CD4-positive, CD25-positive, alpha-beta regulatory T cell (primary cell): Measurements from ENCODE around the gene MCTP1. TPM values are rescaled to one million over a fixed set of nuclear protein-coding genes. Genes with fewer than 3 reads are reported as not detected.

ENCODE experiments used
- ATAC-seq, 2 donors: fragments of 150-1000 bp; cut with Tn5 transposase; one replicate each; pipeline ENCODE4 v1.10.0; 2021; ENCODE audit warnings: low read depth in 2 of 2, moderate number of reproducible peaks in 2 of 2, moderate library complexity in 1 of 2
- DNase-seq, 3 donors: peaks; one replicate each; pipeline versions ENCODE4 v3.0.0 to v3.0.0-alpha.2; 2012 to 2022; ENCODE audit warnings: mixed read lengths in 1 of 3
- H3K27ac ChIP-seq: one replicate; pipeline ENCODE4 v1.7.0; 2013; ENCODE audit warnings: mild to moderate bottlenecking, low read length; ENCODE audit not compliant: insufficient read depth, poor library complexity, severe bottlenecking
- H3K27me3 ChIP-seq: one replicate; pipeline ENCODE4 v1.7.0; 2013; ENCODE audit warnings: low read length; ENCODE audit not compliant: control insufficient read depth, insufficient read depth
- H3K36me3 ChIP-seq: one replicate; pipeline ENCODE4 v1.7.0; 2013; ENCODE audit warnings: mild to moderate bottlenecking, low read length, moderate library complexity; ENCODE audit not compliant: control insufficient read depth, insufficient read depth
- H3K4me1 ChIP-seq: 2 replicates; pipeline ENCODE4 v1.7.0; 2013; ENCODE audit warnings: mild to moderate bottlenecking, low read length; ENCODE audit not compliant: insufficient read depth, control insufficient read depth, poor library complexity, severe bottlenecking
- H3K4me3 ChIP-seq: one replicate; pipeline ENCODE4 v1.7.0; 2013; ENCODE audit warnings: low read depth, mild to moderate bottlenecking, low read length, moderate library complexity
- H3K9me3 ChIP-seq, 2 experiments: 1 replicate in 1 of 2; 2 replicates in 1 of 2; pipeline ENCODE4 v1.7.0; 2013; ENCODE audit warnings: low read length in 2 of 2, mild to moderate bottlenecking in 1 of 2, moderate library complexity in 1 of 2; ENCODE audit not compliant: control insufficient read depth in 2 of 2
- H3K27ac Mint-ChIP-seq, 3 donors: one replicate each; pipeline ENCODE4 v1.8.0; 2020 to 2022; ENCODE audit warnings: mild to moderate bottlenecking in 3 of 3, mixed read lengths in 3 of 3, moderate library complexity in 2 of 3
- H3K27me3 Mint-ChIP-seq: one replicate; pipeline ENCODE4 v1.8.0; 2022; ENCODE audit warnings: mild to moderate bottlenecking, mixed read lengths
- H3K36me3 Mint-ChIP-seq: one replicate; pipeline ENCODE4 v1.8.0; 2020; ENCODE audit warnings: mixed read lengths
- H3K4me1 Mint-ChIP-seq, 4 donors: one replicate each; pipeline ENCODE4 v1.8.0; 2020 to 2022; ENCODE audit warnings: mixed read lengths in 4 of 4, mild to moderate bottlenecking in 1 of 4
- H3K4me3 Mint-ChIP-seq, 4 donors: one replicate each; pipeline ENCODE4 v1.8.0; 2020 to 2022; ENCODE audit warnings: mild to moderate bottlenecking in 4 of 4, mixed read lengths in 4 of 4, moderate library complexity in 3 of 4
- H3K9me3 Mint-ChIP-seq, 7 donors: one replicate each; pipeline ENCODE4 v1.8.0; 2020 to 2022; ENCODE audit warnings: mixed read lengths in 7 of 7, mild to moderate bottlenecking in 3 of 7, moderate library complexity in 2 of 7
- polyA plus RNA-seq, 4 donors: library from polyadenylated mRNA; unstranded; fragments of 300-500 nt; fragmentation: Illumina TruSeq; gene quantifications; one replicate each; pipeline ENCODE4 v1.2.3, GENCODE V29; 2021
- total RNA-seq: library from RNA; stranded (reverse); gene quantifications from one replicate; pipeline ENCODE4 v1.2.3, GENCODE V29; 2022

The MCTP1 gene
- total and polyA plus RNA-seq, 5 donors from 2014 or later = 0.24 to 2.9 (median 0.76) TPM

DNA sequence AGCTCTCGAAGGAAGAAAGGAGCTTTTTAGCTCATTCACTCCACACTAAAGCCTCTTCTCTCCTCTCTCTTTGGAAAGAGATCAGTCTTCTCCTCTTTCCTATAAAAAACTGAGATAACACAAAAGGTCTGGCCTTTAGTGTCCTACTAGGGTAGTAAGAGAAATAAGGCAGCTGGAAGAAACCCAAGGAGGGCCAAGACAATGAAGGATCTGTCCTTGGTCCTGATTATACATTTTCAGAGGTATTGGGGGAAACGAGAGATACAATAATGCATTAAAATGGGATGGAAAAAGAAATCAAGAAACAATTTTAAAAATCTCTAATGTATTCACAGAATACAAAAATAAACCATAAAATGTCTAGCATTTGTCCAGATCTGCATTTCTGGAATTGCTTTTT is 482.4 kb downstream of the MCTP1 start:
- H3K9me3 ChIP-seq = no peaks in the 10 kb centered on the region
- DNase-seq = no peak
- H3K36me3 ChIP-seq = no peaks in the 10 kb centered on the region
- Mint-ChIP-seq H3K4me1 (peaks cover 0 to 5% (median 0%) of the 10 kb centered on the region in 4 donors), H3K27me3 (peaks cover 9% of the 10 kb centered on the region), H3K4me3 (no peak overlapping the region), H3K9me3 (peaks cover 0 to 2% (median 0%) of the 10 kb centered on the region in 7 donors), H3K27ac (no peak overlapping the region), H3K36me3 (no peaks in the 10 kb centered on the region)
- no peak overlapping the region for H3K27ac ChIP-seq
- ATAC-seq = no peak
- no peak overlapping the region for H3K4me3 ChIP-seq
- H3K4me1 ChIP-seq = no peaks in the 10 kb centered on the region
- no peaks in the 10 kb centered on the region for H3K27me3 ChIP-seq

GRCh38 chr5:94796586-94796985 is 488.3 kb downstream of the MCTP1 start:
- no peak overlapping the region for H3K4me3 ChIP-seq
- ATAC-seq = no peak
- H3K27me3 ChIP-seq = no peaks in the 10 kb centered on the region
- DNase-seq = no peak
- no peaks in the 10 kb centered on the region for H3K36me3 ChIP-seq
- peaks cover 37% of the 10 kb centered on the region for H3K4me1 ChIP-seq
- Mint-ChIP-seq H3K4me3 (no peak overlapping the region), H3K4me1 (peaks cover 8 to 45% (median 28%) of the 10 kb centered on the region in 4 donors), H3K27me3 (peaks cover 5% of the 10 kb centered on the region), H3K27ac (no peak overlapping the region), H3K36me3 (no peaks in the 10 kb centered on the region), H3K9me3 (peaks cover 0 to 1% (median 0%) of the 10 kb centered on the region in 7 donors)
- H3K9me3 ChIP-seq = no peaks in the 10 kb centered on the region
- H3K27ac ChIP-seq = no peak overlapping the region

- ATAC-seq (peak; percentile 30 to 35), DNase-seq (peak in 1 of 3 donors; percentile 47)
- Histone ChIP-seq H3K9me3 (no peaks in the 10 kb centered on the region), H3K36me3 (no peaks in the 10 kb centered on the region), H3K27me3 (no peaks in the 10 kb centered on the region), H3K4me3 (peak overlapping the region; percentile 58), H3K27ac (peak overlapping the region; percentile 70), H3K4me1 (peaks cover 37% of the 10 kb centered on the region)
- Mint-ChIP-seq H3K36me3 (no peaks in the 10 kb centered on the region), H3K9me3 (peaks cover 0 to 1% (median 0%) of the 10 kb centered on the region in 7 donors), H3K27me3 (peaks cover 2% of the 10 kb centered on the region), H3K4me1 (peaks cover 8 to 45% (median 28%) of the 10 kb centered on the region in 4 donors), H3K4me3 (peak overlapping the region in 3 of 4 donors; percentile 11 to 86 (median 59)), H3K27ac (peak overlapping the region; percentile 89 to 97 (median 94))
Measured at GRCh38 chr5:94793816-94794198, 491.1 kb downstream of the MCTP1 start.

DNA sequence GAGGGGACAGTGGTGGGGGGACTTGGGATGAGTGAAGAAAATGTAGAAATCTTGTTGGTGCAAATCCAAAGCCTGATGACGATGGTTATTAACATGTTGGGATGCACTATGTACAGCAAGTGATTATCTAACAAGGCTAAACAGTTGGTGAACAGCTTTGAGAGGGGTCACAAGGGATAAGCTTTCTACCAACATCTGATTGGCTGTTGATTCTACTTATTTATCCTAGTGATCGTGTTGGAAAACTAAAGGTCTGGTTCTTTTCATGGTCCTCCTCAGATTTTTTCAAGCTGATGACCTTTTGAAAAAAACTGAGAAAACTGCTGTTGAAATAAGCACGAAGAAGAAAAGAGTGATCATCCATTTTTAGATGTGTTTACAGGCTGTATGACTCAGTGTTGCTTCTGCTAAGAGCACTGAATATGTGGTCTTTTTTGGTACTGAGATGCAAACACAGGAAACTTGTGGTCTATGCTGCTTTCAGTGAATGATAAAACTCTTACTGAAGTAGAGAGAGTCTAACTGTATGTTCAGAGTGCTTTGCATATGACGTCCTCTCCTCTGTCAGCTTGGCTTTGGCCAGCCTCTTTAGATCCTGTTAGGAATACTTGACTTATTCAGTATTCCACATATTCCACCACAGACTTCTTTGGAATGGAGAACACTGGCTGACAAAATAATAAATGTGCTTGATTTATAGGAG is 491.6 kb downstream of the MCTP1 start:
- ATAC-seq (peak; percentile 99 to 100), DNase-seq (peak in 2 of 3 donors; percentile 63 to 90)
- peak overlapping the region; percentile 58 for H3K4me3 ChIP-seq
- H3K9me3 Mint-ChIP-seq = peaks cover 0 to 1% (median 0%) of the 10 kb centered on the region in 7 donors
- peak overlapping the region; percentile 70 for H3K27ac ChIP-seq
- H3K36me3 ChIP-seq = no peaks in the 10 kb centered on the region
- H3K4me1 ChIP-seq = peaks cover 37% of the 10 kb centered on the region
- peaks cover 8 to 45% (median 28%) of the 10 kb centered on the region in 4 donors for H3K4me1 Mint-ChIP-seq
- no peaks in the 10 kb centered on the region for H3K9me3 ChIP-seq
- peak overlapping the region; percentile 89 to 97 (median 94) for H3K27ac Mint-ChIP-seq
- H3K27me3 Mint-ChIP-seq = no peaks in the 10 kb centered on the region
- no peaks in the 10 kb centered on the region for H3K36me3 Mint-ChIP-seq
- no peaks in the 10 kb centered on the region for H3K27me3 ChIP-seq
- peak overlapping the region; percentile 11 to 86 (median 52) for H3K4me3 Mint-ChIP-seq

- H3K4me1 ChIP-seq = peaks cover 37% of the 10 kb centered on the region
- no peak overlapping the region for H3K4me3 Mint-ChIP-seq
- H3K36me3 Mint-ChIP-seq = no peaks in the 10 kb centered on the region
- H3K4me3 ChIP-seq = no peak overlapping the region
- H3K4me1 Mint-ChIP-seq = peaks cover 8 to 45% (median 28%) of the 10 kb centered on the region in 4 donors
- no peaks in the 10 kb centered on the region for H3K27me3 ChIP-seq
- DNase-seq (no peak), ATAC-seq (no peak)
- no peaks in the 10 kb centered on the region for H3K9me3 ChIP-seq
- H3K9me3 Mint-ChIP-seq = peaks cover 0 to 1% (median 0%) of the 10 kb centered on the region in 7 donors
- no peak overlapping the region for H3K27ac ChIP-seq
- peak overlapping the region in 2 of 3 donors; percentile 31 to 89 for H3K27ac Mint-ChIP-seq
- no peaks in the 10 kb centered on the region for H3K36me3 ChIP-seq
- no peaks in the 10 kb centered on the region for H3K27me3 Mint-ChIP-seq
Measured at GRCh38 chr5:94791829-94792228, 493.1 kb downstream of the MCTP1 start.

GRCh38 chr5:94788527-94788926 is 496.4 kb downstream of the MCTP1 start:
- Mint-ChIP-seq H3K27me3 (no peaks in the 10 kb centered on the region), H3K9me3 (no peaks in the 10 kb centered on the region), H3K4me3 (no peak overlapping the region), H3K27ac (no peak overlapping the region), H3K36me3 (no peaks in the 10 kb centered on the region), H3K4me1 (peaks cover 6 to 17% (median 9%) of the 10 kb centered on the region in 4 donors)
- no peaks in the 10 kb centered on the region for H3K36me3 ChIP-seq
- H3K9me3 ChIP-seq = no peaks in the 10 kb centered on the region
- peaks cover 17% of the 10 kb centered on the region for H3K4me1 ChIP-seq
- no peaks in the 10 kb centered on the region for H3K27me3 ChIP-seq
- ATAC-seq (no peak), DNase-seq (no peak)
- no peak overlapping the region for H3K4me3 ChIP-seq
- H3K27ac ChIP-seq = no peak overlapping the region

GRCh38 chr5:94784536-94785505 is 500.1 kb downstream of the MCTP1 start:
- Mint-ChIP-seq H3K4me1 (no peaks in the 10 kb centered on the region), H3K27me3 (no peaks in the 10 kb centered on the region), H3K4me3 (no peak overlapping the region), H3K36me3 (no peaks in the 10 kb centered on the region), H3K27ac (no peak overlapping the region), H3K9me3 (no peaks in the 10 kb centered on the region)
- Histone ChIP-seq H3K27me3 (no peaks in the 10 kb centered on the region), H3K27ac (no peak overlapping the region), H3K36me3 (no peaks in the 10 kb centered on the region), H3K4me3 (no peak overlapping the region), H3K4me1 (no peaks in the 10 kb centered on the region), H3K9me3 (no peaks in the 10 kb centered on the region)
- no peak for ATAC-seq
- no peak for DNase-seq
